HG03460 (cell line): ENCODE data around the gene PEX14.

Experiments used
- ATAC-seq: cut with Tn5 transposase; IDR thresholded peaks from one replicate; pipeline ENCODE4 v1.9.1; 2021; ENCODE audit not compliant: unreplicated experiment

PEX14 gene

GRCh38 chr1:10516925-10517676, 42.4 kb downstream of the PEX14 start:
- ATAC-seq = no peak

DNA sequence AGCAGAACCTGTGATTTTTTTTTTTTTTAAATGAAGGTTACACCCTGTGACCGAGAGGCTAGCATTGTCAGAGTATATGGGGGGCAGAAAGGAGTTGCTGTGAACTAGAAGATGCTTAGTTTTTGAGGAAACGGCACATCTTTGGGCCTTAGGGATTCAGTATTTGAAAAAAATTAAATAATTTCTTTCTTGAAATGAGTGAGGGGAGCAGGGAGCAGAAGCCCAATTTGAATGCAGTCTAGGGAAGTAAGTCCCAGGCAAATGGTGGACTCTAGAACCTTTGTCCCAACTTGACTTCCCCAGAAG, 42.9 kb downstream of the PEX14 start:
- no peak for ATAC-seq

DNA sequence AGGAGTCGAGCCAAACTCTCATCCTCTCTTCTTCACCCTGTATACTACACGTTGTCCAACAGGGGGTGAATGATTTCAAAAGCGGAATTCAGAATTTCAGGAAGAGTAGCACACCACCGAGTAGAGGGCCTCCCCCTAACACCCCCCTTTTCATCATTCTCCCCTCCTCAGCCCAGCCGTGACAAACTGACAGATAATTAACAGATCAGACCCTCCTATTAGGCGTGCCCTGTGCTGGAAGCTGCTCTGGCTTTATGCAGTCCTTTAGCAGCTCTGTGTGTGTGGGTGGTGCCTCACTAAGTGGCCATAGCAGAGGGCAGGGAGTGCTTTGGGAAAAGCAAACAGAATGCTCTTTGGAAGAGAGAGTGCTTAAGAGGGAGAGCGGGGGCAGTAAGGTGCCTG, 44.3 kb downstream of the PEX14 start:
- ATAC-seq = no peak

DNA sequence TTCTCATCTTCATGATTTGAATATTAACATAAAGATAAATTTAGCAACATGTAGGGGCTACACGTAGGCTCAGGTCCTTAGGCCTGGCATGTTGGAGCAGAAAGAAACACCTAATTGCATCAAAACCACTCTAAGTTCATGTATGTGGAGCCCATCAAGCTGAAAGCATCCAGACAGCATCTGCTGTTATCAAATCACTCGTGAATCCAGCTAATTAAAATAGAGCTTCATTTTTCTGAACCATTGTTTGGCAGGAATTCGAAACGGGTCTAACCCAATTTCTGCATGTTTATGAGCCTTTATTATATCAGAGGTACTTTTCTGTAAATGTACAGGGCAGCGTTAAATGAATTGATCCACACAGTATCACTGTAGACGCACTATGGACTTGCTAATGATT, 45.7 kb downstream of the PEX14 start:
- ATAC-seq = no peak

- no peak for ATAC-seq
Observed at GRCh38 chr1:10520952-10521351, 46.2 kb downstream of the PEX14 start.

GRCh38 chr1:10521537-10522157, 46.9 kb downstream of the PEX14 start:
- no peak for ATAC-seq

DNA sequence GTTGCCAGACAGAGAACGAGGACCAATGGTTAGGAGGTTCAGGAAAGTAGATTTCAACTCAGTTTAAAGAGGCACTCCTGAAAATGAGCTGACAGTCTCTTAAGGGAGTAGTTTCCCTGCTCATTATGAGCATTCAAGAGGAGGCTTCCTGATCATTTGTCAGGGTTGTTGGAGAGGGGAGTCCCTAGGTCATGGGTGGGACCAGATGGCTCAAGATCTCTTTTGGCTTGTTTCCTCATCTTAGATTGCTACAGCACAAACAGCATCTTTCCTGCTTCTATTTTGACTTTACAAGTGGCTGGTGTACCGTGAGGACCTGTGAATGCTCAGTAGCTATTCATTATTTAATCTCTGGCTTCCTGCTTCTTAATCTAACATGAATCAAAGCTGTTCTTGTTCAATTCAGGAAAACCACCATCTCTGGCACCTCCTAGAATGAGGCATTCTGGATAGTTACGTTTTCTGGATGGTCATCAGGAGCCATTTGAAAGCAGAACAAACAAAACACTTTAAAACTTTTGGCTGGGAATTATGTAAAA, 47.6 kb downstream of the PEX14 start:
- ATAC-seq = no peak

DNA sequence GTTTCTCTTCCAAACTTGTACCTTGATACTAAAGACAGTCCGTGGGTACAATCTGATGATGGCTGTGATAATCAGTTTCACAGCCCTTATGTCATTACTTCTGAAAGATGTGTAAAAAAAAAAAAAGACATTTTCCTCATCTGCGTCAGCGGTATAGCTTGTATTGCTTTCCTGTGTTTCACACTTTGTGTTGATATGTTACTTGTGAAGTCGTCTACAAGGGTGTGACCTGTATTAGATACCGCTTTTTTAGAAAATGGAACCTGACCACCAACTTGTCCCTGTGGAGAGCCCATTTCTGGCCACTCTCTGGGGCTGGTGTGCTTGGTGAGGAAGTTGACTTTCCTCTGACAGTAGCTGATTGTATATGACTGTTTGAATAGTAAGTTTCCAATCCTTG, 50.5 kb downstream of the PEX14 start:
- no peak for ATAC-seq

- no peak for ATAC-seq
Observed at GRCh38 chr1:10528066-10529014, 53.6 kb downstream of the PEX14 start.

DNA sequence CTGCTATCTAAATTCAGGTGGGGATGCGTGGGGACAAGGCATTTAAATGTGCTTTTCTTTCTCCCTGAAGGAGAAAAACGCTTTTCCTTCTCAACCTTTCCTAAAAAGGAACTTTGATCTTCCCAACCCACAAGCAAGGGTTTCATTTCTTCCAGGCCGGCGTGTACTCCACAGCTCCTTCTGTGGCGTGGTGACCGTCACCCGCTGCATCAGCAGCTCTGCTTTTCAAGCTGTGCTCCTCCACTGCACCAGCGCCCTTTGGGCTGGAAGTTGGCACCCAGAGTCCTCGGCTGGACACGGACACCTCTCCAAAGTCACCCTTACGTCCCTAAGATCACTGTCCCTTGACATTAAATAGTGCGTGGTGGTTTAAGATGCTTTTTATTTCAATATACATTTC, 54.3 kb downstream of the PEX14 start:
- no peak for ATAC-seq

- ATAC-seq = no peak
Observed at GRCh38 chr1:10529765-10530164, 55.0 kb downstream of the PEX14 start.

GRCh38 chr1:10530281-10530740, 55.6 kb downstream of the PEX14 start:
- no peak for ATAC-seq

GRCh38 chr1:10530756-10531495, 56.2 kb downstream of the PEX14 start:
- no peak for ATAC-seq

DNA sequence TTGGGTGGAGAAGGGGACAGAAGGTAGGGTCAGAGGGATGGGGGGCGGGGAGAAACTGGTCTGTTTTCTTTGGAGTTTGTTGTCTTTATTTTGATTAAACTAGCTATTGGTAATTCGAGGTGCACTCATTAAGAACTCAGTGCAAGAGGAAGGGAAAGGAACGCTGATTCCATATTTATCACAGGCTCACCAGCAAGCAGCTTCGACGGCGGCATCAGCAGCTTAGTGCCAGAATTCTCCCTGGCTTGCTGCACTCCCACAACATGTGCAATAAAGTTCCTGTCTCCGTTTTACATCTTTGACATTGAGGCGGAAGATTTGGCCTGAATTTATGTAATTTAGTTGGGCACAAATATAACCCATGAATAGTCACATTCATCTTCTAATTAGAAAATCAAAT, 57.6 kb downstream of the PEX14 start:
- ATAC-seq = no peak

- no peak for ATAC-seq
Observed at GRCh38 chr1:10534519-10534918, 59.8 kb downstream of the PEX14 start.

DNA sequence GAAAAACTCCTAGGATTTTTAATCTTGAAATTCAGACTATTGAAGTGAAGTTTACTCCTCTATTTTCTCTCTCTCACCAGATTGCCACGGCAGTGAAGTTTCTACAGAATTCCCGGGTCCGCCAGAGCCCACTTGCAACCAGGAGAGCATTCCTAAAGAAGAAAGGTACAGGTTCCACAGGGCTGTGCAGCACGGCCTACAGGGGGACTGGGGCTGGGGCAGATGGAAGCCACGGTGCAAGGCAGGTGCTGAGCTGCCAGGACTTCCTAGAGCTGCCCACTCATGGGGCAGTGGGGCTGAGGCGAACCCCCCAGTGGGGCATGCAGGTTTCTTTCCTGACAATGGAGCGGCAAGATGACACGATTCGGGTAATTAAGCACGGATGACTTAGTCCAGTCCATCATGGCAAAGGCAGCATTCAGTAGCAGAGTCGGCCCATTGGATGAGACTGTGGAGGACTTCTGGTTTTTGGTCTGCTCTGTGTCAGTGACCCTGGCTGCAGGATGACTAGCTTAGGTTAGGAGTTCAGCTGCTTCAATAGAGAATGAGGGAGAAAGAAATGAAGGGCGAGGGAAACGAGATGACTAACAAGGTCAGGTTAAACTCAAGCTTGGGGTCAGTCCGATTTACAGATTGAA, 61.5 kb downstream of the PEX14 start:
- no peak for ATAC-seq

GRCh38 chr1:10537082-10537766, 62.5 kb downstream of the PEX14 start:
- ATAC-seq = no peak

GRCh38 chr1:10538646-10539355, 64.1 kb downstream of the PEX14 start:
- no peak for ATAC-seq

- no peak for ATAC-seq
Observed at GRCh38 chr1:10539411-10540043, 64.8 kb downstream of the PEX14 start.
